H9 (cell line): ENCODE results near the gene MCM3. TPM values are rescaled to one million over a fixed set of nuclear protein-coding genes. Genes with fewer than 3 reads are reported as not detected.

Experiments
- DNase-seq: peaks from one replicate; pipeline ENCODE4 v3.0.0-alpha.2; 2017
- H2AFZ ChIP-seq: one replicate; pipeline ENCODE4 v1.6.1; 2013; ENCODE audit warnings: mild to moderate bottlenecking, low read length, control low read depth, moderate library complexity
- H2AK5ac ChIP-seq: 2 replicates; pipeline ENCODE4 v1.6.1; 2013; ENCODE audit warnings: low read length, control low read depth, mixed read lengths; ENCODE audit not compliant: insufficient read length
- H2BK120ac ChIP-seq: one replicate; pipeline ENCODE4 v1.6.1; 2013; ENCODE audit warnings: low read depth, mild to moderate bottlenecking, low read length, control low read depth, inconsistent platforms; ENCODE audit not compliant: poor library complexity, severe bottlenecking
- H2BK12ac ChIP-seq: 2 replicates; pipeline ENCODE4 v1.6.1; 2013; ENCODE audit warnings: low read length, control low read depth, mixed read lengths, low read depth; ENCODE audit not compliant: insufficient read length
- H2BK15ac ChIP-seq: 2 replicates; pipeline ENCODE4 v1.6.1; 2013; ENCODE audit warnings: low read depth, low read length, control low read depth
- H2BK20ac ChIP-seq: one replicate; pipeline ENCODE4 v1.6.1; 2013; ENCODE audit warnings: low read depth, mild to moderate bottlenecking, low read length, control low read depth, inconsistent platforms; ENCODE audit not compliant: poor library complexity, severe bottlenecking
- H2BK5ac ChIP-seq: 2 replicates; pipeline ENCODE4 v1.6.1; 2013; ENCODE audit warnings: low read length, control low read depth, mixed read lengths; ENCODE audit not compliant: insufficient read length
- H3K14ac ChIP-seq: 2 replicates; pipeline ENCODE4 v1.6.1; 2013; ENCODE audit warnings: low read length, control low read depth; ENCODE audit not compliant: insufficient read depth
- H3K18ac ChIP-seq: 2 replicates; pipeline ENCODE4 v1.6.1; 2013; ENCODE audit warnings: low read depth, mild to moderate bottlenecking, mixed read lengths, low read length, control low read depth; ENCODE audit not compliant: insufficient read length
- H3K23ac ChIP-seq: 2 replicates; pipeline ENCODE4 v1.6.1; 2013; ENCODE audit warnings: low read length, control low read depth, mixed read lengths, low read depth; ENCODE audit not compliant: insufficient read length
- H3K23me2 ChIP-seq: 2 replicates; pipeline ENCODE4 v1.6.1; 2013; ENCODE audit warnings: low read depth, mild to moderate bottlenecking, mixed read lengths, low read length, control low read depth; ENCODE audit not compliant: insufficient read length, poor library complexity, severe bottlenecking
- H3K27ac ChIP-seq: 2 replicates; pipeline ENCODE4 v1.5.1; 2013; ENCODE audit warnings: low read length, control low read depth, mixed read lengths, low read depth; ENCODE audit not compliant: insufficient read length
- H3K27me3 ChIP-seq: 2 replicates; pipeline ENCODE4 v1.6.1; 2013; ENCODE audit warnings: low read length, control low read depth, inconsistent platforms; ENCODE audit not compliant: insufficient read depth
- H3K4ac ChIP-seq: 2 replicates; pipeline ENCODE4 v1.6.1; 2013; ENCODE audit warnings: low read depth, mild to moderate bottlenecking, control low read depth, inconsistent platforms, low read length, moderate library complexity
- H3K4me1 ChIP-seq: 2 replicates; pipeline ENCODE4 v1.6.1; 2013; ENCODE audit warnings: low read length, control low read depth, inconsistent platforms; ENCODE audit not compliant: insufficient read depth
- H3K4me2 ChIP-seq: 2 replicates; pipeline ENCODE4 v1.6.1; 2013; ENCODE audit warnings: low read length, control low read depth, mixed read lengths; ENCODE audit not compliant: insufficient read length, insufficient read depth
- H3K56ac ChIP-seq: 2 replicates; pipeline ENCODE4 v1.6.1; 2013; ENCODE audit warnings: low read depth, mild to moderate bottlenecking, mixed read lengths, low read length, control low read depth; ENCODE audit not compliant: insufficient read length
- H3K79me1 ChIP-seq: 2 replicates; pipeline ENCODE4 v1.6.1; 2013; ENCODE audit warnings: low read depth, mild to moderate bottlenecking, moderate library complexity, low read length, control low read depth, inconsistent platforms; ENCODE audit not compliant: insufficient read depth, poor library complexity, severe bottlenecking
- H3K79me2 ChIP-seq: 2 replicates; pipeline ENCODE4 v1.6.1; 2013; ENCODE audit warnings: low read length, control low read depth, inconsistent platforms; ENCODE audit not compliant: insufficient read depth
- H3K9ac ChIP-seq: 2 replicates; pipeline ENCODE4 v1.6.1; 2013; ENCODE audit warnings: low read length, control low read depth, mixed read lengths; ENCODE audit not compliant: insufficient read length; ENCODE audit errors: extremely low read depth
- H3K9me3 ChIP-seq: one replicate; pipeline ENCODE4 v1.6.1; 2013; ENCODE audit warnings: low read depth, low read length, inconsistent platforms; ENCODE audit not compliant: control insufficient read depth
- H3T11ph ChIP-seq: one replicate; pipeline ENCODE4 v1.6.1; 2013; ENCODE audit warnings: mild to moderate bottlenecking, low read length, control low read depth, inconsistent platforms
- H4K20me1 ChIP-seq: one replicate; pipeline ENCODE4 v1.6.1; 2013; ENCODE audit not compliant: control insufficient read depth, insufficient read length, insufficient read depth
- H4K5ac ChIP-seq: 2 replicates; pipeline ENCODE4 v1.6.1; 2013; ENCODE audit warnings: low read depth, mild to moderate bottlenecking, mixed read lengths, low read length, control low read depth; ENCODE audit not compliant: insufficient read length
- H4K8ac ChIP-seq: replicated peaks from 2 replicates; pipeline ENCODE4 v1.6.1; 2013; ENCODE audit warnings: low read length, control low read depth, mixed read lengths, low read depth; ENCODE audit not compliant: insufficient read length
- H4K91ac ChIP-seq: 2 replicates; pipeline ENCODE4 v1.6.1; 2013; ENCODE audit warnings: low read depth, mild to moderate bottlenecking, moderate library complexity, mixed read lengths, low read length, control low read depth; ENCODE audit not compliant: insufficient read length
- H3K27ac Mint-ChIP-seq, 3 experiments: 2 replicates in 2 of 3; 3 replicates in 1 of 3; pipeline ENCODE4 v1.8.0; 2020 to 2021; ENCODE audit warnings: mixed read lengths in 3 of 3, mild to moderate bottlenecking in 1 of 3, moderate library complexity in 1 of 3
- H3K27me3 Mint-ChIP-seq: 2 replicates; pipeline ENCODE4 v1.8.0; 2021; ENCODE audit warnings: low read depth, mild to moderate bottlenecking, moderate library complexity, mixed read lengths
- H3K36me3 Mint-ChIP-seq, 3 experiments: 2 replicates in 2 of 3; 3 replicates in 1 of 3; pipeline ENCODE4 v1.8.0; 2020 to 2021; ENCODE audit warnings: low read depth in 3 of 3, mixed read lengths in 3 of 3; ENCODE audit not compliant: insufficient read depth in 1 of 3
- H3K4me1 Mint-ChIP-seq, 2 experiments: 2 replicates each; pipeline ENCODE4 v1.8.0; 2020; ENCODE audit warnings: mixed read lengths in 2 of 2
- H3K4me3 Mint-ChIP-seq, 2 experiments: 2 replicates in 1 of 2; 3 replicates in 1 of 2; pipeline ENCODE4 v1.8.0; 2020 to 2021; ENCODE audit warnings: mild to moderate bottlenecking in 2 of 2, mixed read lengths in 2 of 2, moderate library complexity in 1 of 2
- H3K9me3 Mint-ChIP-seq, 2 experiments: 2 replicates in 1 of 2; 3 replicates in 1 of 2; pipeline ENCODE4 v1.8.0; 2020; ENCODE audit warnings: mild to moderate bottlenecking in 2 of 2, mixed read lengths in 2 of 2, moderate library complexity in 1 of 2
- WGBS: extraction: QIAGEN DNeasy Blood & Tissue Kit; methylation state at CpG from one replicate; pipeline ENCODE4 v1.1.7; 2013; ENCODE audit warnings: missing lambda C conversion rate, low lambda C conversion rate, mixed read lengths; ENCODE audit not compliant: insufficient read length; ENCODE audit errors: extremely low coverage; 5-methylcytosine and 5-hydroxymethylcytosine counted together
- total RNA-seq: library from RNA; stranded (reverse); gene quantifications from 2 replicates; pipeline ENCODE4 v1.2.1, GENCODE V29; 2021
- TF ChIP-seq, protein P1 (sequence below): fragments of 200-600 bp; sonication (generic); conservative IDR thresholded peaks from 3 replicates; pipeline ENCODE4 v1.8.0; 2021; ENCODE audit warnings: antibody characterized with exemption, mild to moderate bottlenecking

Gene MCM3
- total RNA-seq, 1 experiment from 2014 or later: 252 TPM

DNA sequence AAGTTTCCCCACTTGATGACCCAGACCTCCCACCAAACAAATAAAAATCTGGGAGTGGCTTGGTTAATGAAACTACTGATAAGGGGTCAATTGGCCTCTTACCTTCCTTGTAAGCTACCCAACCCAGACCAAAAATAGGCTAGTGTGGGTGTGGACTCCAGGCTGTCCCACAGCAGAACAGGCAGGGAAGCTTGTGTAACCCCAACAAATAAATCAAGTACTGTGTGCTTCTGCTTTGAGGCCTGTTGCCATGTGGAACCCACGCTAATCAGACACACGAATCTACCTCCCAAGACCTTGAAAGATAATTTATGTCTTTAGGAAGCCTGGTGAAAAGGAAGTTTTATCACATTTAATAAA lies 43.7 kb upstream of the MCM3 start:
- Histone ChIP-seq H3K4me2 (no peak overlapping the region), H2BK120ac (no peak overlapping the region), H3K27ac (no peak overlapping the region), H3T11ph (no peak overlapping the region), H3K4me1 (peaks cover 7% of the 10 kb centered on the region), H3K27me3 (no peaks in the 10 kb centered on the region), H2BK12ac (no peak overlapping the region), H2AK5ac (no peak overlapping the region), H4K5ac (no peak overlapping the region), H4K8ac (no peak overlapping the region), H3K23ac (no peak overlapping the region), H4K91ac (no peak overlapping the region), H2BK20ac (no peak overlapping the region), H3K79me1 (no peaks in the 10 kb centered on the region), H2BK5ac (no peak overlapping the region), H2AFZ (no peak overlapping the region), H3K14ac (no peak overlapping the region), H3K4ac (no peak overlapping the region), H2BK15ac (no peak overlapping the region), H3K79me2 (no peaks in the 10 kb centered on the region), H4K20me1 (no peaks in the 10 kb centered on the region), H3K18ac (no peak overlapping the region), H3K9me3 (no peaks in the 10 kb centered on the region), H3K9ac (no peak overlapping the region), H3K23me2 (no peaks in the 10 kb centered on the region), H3K56ac (no peak overlapping the region)
- peaks cover 0 to 1% (median 0%) of the 10 kb centered on the region in 3 experiments; a peak in 1 of 7 replicates for H3K36me3 Mint-ChIP-seq
- TF ChIP-seq, protein P1, sequence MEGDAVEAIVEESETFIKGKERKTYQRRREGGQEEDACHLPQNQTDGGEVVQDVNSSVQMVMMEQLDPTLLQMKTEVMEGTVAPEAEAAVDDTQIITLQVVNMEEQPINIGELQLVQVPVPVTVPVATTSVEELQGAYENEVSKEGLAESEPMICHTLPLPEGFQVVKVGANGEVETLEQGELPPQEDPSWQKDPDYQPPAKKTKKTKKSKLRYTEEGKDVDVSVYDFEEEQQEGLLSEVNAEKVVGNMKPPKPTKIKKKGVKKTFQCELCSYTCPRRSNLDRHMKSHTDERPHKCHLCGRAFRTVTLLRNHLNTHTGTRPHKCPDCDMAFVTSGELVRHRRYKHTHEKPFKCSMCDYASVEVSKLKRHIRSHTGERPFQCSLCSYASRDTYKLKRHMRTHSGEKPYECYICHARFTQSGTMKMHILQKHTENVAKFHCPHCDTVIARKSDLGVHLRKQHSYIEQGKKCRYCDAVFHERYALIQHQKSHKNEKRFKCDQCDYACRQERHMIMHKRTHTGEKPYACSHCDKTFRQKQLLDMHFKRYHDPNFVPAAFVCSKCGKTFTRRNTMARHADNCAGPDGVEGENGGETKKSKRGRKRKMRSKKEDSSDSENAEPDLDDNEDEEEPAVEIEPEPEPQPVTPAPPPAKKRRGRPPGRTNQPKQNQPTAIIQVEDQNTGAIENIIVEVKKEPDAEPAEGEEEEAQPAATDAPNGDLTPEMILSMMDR: no peak
- DNase-seq: no peak
- no CpG with 5 or more reads among the region's 2 CpGs for WGBS
- peaks cover 16% of the 10 kb centered on the region for H3K27me3 Mint-ChIP-seq
- H3K4me3 Mint-ChIP-seq: no peak overlapping the region
- no peak overlapping the region for H3K27ac Mint-ChIP-seq
- H3K4me1 Mint-ChIP-seq: peaks cover 24 to 37% of the 10 kb centered on the region in 2 experiments
- H3K9me3 Mint-ChIP-seq: no peaks in the 10 kb centered on the region; a peak in 2 of 5 replicates
